PFSK-1 (cell line): ENCODE results near the gene NME3.

Source experiments
- FOXP2 ChIP-seq: optimal IDR thresholded peaks from 2 replicates; pipeline ENCODE3; 2011; ENCODE audit warnings: borderline replicate concordance, control low read depth, inconsistent platforms; ENCODE audit not compliant: insufficient read depth; ENCODE audit errors: extremely low read length, extremely low read depth
- POLR2AphosphoS5 ChIP-seq: IDR thresholded peaks from 2 replicates; pipeline ENCODE4 v1.6.1; 2012; ENCODE audit warnings: low read depth, mild to moderate bottlenecking, control low read depth, low read length, moderate library complexity
- SIN3A ChIP-seq: IDR thresholded peaks from 2 replicates; pipeline ENCODE4 v1.6.1; 2012; ENCODE audit warnings: mild to moderate bottlenecking, low read length, moderate library complexity, borderline replicate concordance; ENCODE audit not compliant: insufficient read depth
- TAF1 ChIP-seq: IDR thresholded peaks from 2 replicates; pipeline ENCODE4 v1.6.1; 2012; ENCODE audit warnings: low read length, control low read depth, borderline replicate concordance; ENCODE audit not compliant: insufficient read depth

- TF ChIP-seq POLR2AphosphoS5 (no peak), TAF1 (no peak), SIN3A (no peak), FOXP2 (no peak)
Measured at GRCh38 chr16:1727651-1728624, 43.4 kb downstream of the NME3 start.
